Smooth muscle cell (in vitro differentiated cells): ENCODE data around the gene SVEP1. TPM values are rescaled to one million over a fixed set of nuclear protein-coding genes. Genes with fewer than 3 reads are reported as not detected.
"Not testable (repeated sequence)": the region's sequence is repeated elsewhere in the genome, so short reads cannot be mapped to it uniquely, and the experiment has no call there.

Experiments
- DNase-seq: peaks from one replicate; lab custom pipeline; 2025; ENCODE audit not compliant: unreplicated experiment; lab: John Stamatoyannopoulos, UW
- H2AFZ ChIP-seq: fragments of 200-600 bp; sonication (generic); 2 replicates; pipeline ENCODE4 v1.6.0; 2016; ENCODE audit warnings: antibody characterized with exemption, low read depth, mild to moderate bottlenecking
- H3F3A ChIP-seq: fragments of 200-600 bp; sonication (generic); 2 replicates; pipeline ENCODE4 v1.6.0; 2017; ENCODE audit warnings: antibody characterized with exemption, low read depth
- H3K27ac ChIP-seq: fragments of 200-600 bp; sonication (generic); 2 replicates; pipeline ENCODE4 v1.5.1; 2016; ENCODE audit warnings: low read depth, mild to moderate bottlenecking
- H3K27me3 ChIP-seq: fragments of 200-600 bp; sonication (generic); 2 replicates; pipeline ENCODE4 v1.6.1; 2016; ENCODE audit warnings: low read depth, mild to moderate bottlenecking
- H3K36me3 ChIP-seq: fragments of 200-600 bp; sonication (generic); 2 replicates; pipeline ENCODE4 v1.5.1; 2016; ENCODE audit warnings: low read depth
- H3K4me1 ChIP-seq: fragments of 200-600 bp; sonication (generic); 2 replicates; pipeline ENCODE4 v1.5.1; 2016; ENCODE audit warnings: low read depth
- H3K4me2 ChIP-seq: fragments of 200-600 bp; sonication (generic); 2 replicates; pipeline ENCODE4 v1.6.0; 2016; ENCODE audit warnings: mild to moderate bottlenecking
- H3K4me3 ChIP-seq: fragments of 200-600 bp; sonication (generic); 2 replicates; pipeline ENCODE4 v1.5.1; 2016; ENCODE audit warnings: mild to moderate bottlenecking
- H3K79me2 ChIP-seq: fragments of 200-600 bp; sonication (generic); 2 replicates; pipeline ENCODE4 v1.6.0; 2016; ENCODE audit warnings: low read depth, mild to moderate bottlenecking
- H3K9ac ChIP-seq: fragments of 200-600 bp; sonication (generic); 2 replicates; pipeline ENCODE4 v1.6.0; 2016; ENCODE audit warnings: low read depth
- H3K9me3 ChIP-seq: fragments of 200-600 bp; sonication (generic); replicated peaks from 2 replicates; pipeline ENCODE4 v1.5.1; 2016; ENCODE audit warnings: low read depth
- H4K20me1 ChIP-seq: fragments of 200-600 bp; sonication (generic); 2 replicates; pipeline ENCODE4 v1.6.0; 2016; ENCODE audit warnings: low read depth
- WGBS: methylation state at CpG from one replicate; pipeline ENCODE4 v1.1.7; 2016; ENCODE audit warnings: low lambda C conversion rate; 5-methylcytosine and 5-hydroxymethylcytosine counted together
- polyA plus RNA-seq: library from polyadenylated mRNA; unstranded; fragments of >200 nt; fragmentation: Nextera tagmentation; extraction: Ambion mirVana; gene quantifications from 2 replicates; pipeline ENCODE4 v1.2.1, GENCODE V29; 2016
- total RNA-seq: library from RNA; depleted of rRNA; stranded (reverse); fragments of >200 nt; gene quantifications from 2 replicates; pipeline ENCODE4 v1.2.3, GENCODE V29; 2014
- TF ChIP-seq, protein P1 (sequence below): fragments of 200-600 bp; sonication (generic); IDR thresholded peaks from 2 replicates; pipeline ENCODE4 v1.5.1; 2017; ENCODE audit warnings: borderline replicate concordance, mild to moderate bottlenecking, antibody characterized with exemption; ENCODE audit not compliant: insufficient read depth, poor library complexity, severe bottlenecking

SVEP1 gene
- total and polyA plus RNA-seq, 2 experiments from 2014 or later, result 6.4 to 14.8 TPM

DNA sequence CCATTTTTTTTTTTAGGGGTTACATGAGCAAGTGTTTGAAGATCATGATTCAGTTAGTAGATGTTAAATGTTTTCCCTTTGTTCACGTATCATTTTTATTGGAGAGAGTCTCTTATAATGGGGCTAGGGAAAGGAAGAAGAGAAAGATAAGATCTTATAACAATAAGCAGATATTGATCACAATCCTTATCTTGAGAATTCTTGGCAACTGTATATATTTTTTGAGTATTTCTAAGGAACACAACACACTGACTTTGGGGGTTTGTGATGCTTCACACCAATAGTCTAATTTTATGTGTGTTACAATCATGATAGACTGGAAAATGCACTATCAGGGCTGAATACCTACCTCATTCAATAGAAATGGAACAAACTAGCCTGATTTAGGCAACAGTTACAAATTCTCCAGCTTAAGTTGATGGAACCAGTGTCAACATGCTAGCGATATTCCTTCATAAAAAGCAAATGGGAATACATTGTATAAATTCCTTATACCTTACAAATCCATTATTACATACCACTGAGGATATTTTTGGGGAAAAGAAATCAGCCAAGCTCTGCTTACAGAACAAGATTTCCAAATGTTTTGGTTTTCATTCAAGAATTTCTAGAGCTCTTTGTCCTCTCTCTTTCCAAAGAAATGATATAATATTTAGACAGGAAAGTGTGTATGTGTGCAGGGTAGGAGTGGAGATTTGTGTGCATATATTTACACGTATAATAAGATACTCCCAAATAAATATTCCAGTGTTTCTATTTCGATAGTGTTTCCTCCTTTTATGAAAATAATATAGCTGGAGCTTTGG, 41.5 kb downstream of the SVEP1 start:
- no peak overlapping the region for H3K27ac ChIP-seq

DNA sequence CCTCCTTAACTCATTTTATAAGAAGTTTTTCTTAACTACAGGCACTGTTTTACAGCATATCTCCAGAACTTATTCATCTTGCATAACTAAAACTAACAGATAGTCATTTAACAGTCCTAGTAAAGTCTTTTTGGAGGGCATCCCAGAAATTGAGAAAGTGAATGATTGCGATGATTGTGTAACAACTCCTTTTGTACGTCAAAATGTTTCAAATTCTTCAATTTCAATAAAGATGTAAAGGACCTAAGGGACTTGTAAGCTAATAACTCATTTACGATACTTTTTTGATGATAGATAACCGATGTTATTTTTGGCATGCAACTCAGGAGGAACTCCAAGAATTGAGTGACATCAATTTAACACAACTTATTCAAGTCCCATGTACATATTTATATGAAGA, 42.7 kb downstream of the SVEP1 start:
- 56% methylated on average over 4 of the region's 4 CpGs for WGBS
- H3K4me1 ChIP-seq, result no peaks in the 10 kb centered on the region
- H2AFZ ChIP-seq, result no peak overlapping the region
- no peaks in the 10 kb centered on the region for H3K27me3 ChIP-seq
- H3K4me3 ChIP-seq, result no peak overlapping the region
- H3K36me3 ChIP-seq, result no peaks in the 10 kb centered on the region
- no peak overlapping the region for H3K9ac ChIP-seq
- no peaks in the 10 kb centered on the region for H3F3A ChIP-seq
- DNase-seq, result no peak
- no peak overlapping the region for H3K27ac ChIP-seq
- no peaks in the 10 kb centered on the region for H4K20me1 ChIP-seq
- no peaks in the 10 kb centered on the region for H3K9me3 ChIP-seq
- no peaks in the 10 kb centered on the region for H3K79me2 ChIP-seq
- TF ChIP-seq, protein P1, sequence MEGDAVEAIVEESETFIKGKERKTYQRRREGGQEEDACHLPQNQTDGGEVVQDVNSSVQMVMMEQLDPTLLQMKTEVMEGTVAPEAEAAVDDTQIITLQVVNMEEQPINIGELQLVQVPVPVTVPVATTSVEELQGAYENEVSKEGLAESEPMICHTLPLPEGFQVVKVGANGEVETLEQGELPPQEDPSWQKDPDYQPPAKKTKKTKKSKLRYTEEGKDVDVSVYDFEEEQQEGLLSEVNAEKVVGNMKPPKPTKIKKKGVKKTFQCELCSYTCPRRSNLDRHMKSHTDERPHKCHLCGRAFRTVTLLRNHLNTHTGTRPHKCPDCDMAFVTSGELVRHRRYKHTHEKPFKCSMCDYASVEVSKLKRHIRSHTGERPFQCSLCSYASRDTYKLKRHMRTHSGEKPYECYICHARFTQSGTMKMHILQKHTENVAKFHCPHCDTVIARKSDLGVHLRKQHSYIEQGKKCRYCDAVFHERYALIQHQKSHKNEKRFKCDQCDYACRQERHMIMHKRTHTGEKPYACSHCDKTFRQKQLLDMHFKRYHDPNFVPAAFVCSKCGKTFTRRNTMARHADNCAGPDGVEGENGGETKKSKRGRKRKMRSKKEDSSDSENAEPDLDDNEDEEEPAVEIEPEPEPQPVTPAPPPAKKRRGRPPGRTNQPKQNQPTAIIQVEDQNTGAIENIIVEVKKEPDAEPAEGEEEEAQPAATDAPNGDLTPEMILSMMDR, result no peak
- H3K4me2 ChIP-seq, result no peak overlapping the region

More for the DNA sequence above, 41.5 kb downstream of the SVEP1 start:
- Histone ChIP-seq H3K9me3 (no peaks in the 10 kb centered on the region), H3K4me2 (no peak overlapping the region), H3K4me3 (no peak overlapping the region), H2AFZ (no peak overlapping the region), H3K27me3 (no peaks in the 10 kb centered on the region), H3K4me1 (no peaks in the 10 kb centered on the region), H3K36me3 (no peaks in the 10 kb centered on the region), H3F3A (no peaks in the 10 kb centered on the region), H3K79me2 (no peaks in the 10 kb centered on the region), H4K20me1 (no peaks in the 10 kb centered on the region), H3K9ac (no peak overlapping the region)
- 40% methylated on average over 4 of the region's 4 CpGs for WGBS
- TF ChIP-seq, protein P1, result no peak
- DNase-seq, result no peak

DNA sequence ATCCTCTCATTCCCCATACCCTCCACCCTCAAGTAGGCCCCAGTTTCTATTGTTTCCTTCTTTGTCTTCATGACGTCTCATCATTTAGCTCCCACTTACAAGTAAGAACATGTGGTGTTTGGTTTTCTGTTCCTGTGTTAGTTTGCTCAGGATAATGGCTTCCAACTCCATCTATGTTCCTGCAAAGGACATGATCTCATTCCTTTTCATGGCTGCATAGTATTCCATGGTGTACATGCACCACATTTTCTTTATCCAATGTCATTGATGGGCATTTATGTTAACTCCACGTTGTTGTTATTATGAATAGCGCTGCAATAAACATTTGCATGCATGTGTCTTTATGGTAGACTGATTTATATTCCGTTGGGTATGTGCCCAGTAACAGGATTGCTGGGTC, 45.4 kb downstream of the SVEP1 start:
- WGBS, result 93% methylated on average over 4 of the region's 4 CpGs
- not testable (repeated sequence) for H3F3A ChIP-seq, H3K9me3 ChIP-seq, H3K9ac ChIP-seq, H3K4me2 ChIP-seq, H3K36me3 ChIP-seq, DNase-seq, H3K27ac ChIP-seq, H3K79me2 ChIP-seq, H3K4me1 ChIP-seq, H3K27me3 ChIP-seq, H3K4me3 ChIP-seq, H4K20me1 ChIP-seq, H2AFZ ChIP-seq

DNA sequence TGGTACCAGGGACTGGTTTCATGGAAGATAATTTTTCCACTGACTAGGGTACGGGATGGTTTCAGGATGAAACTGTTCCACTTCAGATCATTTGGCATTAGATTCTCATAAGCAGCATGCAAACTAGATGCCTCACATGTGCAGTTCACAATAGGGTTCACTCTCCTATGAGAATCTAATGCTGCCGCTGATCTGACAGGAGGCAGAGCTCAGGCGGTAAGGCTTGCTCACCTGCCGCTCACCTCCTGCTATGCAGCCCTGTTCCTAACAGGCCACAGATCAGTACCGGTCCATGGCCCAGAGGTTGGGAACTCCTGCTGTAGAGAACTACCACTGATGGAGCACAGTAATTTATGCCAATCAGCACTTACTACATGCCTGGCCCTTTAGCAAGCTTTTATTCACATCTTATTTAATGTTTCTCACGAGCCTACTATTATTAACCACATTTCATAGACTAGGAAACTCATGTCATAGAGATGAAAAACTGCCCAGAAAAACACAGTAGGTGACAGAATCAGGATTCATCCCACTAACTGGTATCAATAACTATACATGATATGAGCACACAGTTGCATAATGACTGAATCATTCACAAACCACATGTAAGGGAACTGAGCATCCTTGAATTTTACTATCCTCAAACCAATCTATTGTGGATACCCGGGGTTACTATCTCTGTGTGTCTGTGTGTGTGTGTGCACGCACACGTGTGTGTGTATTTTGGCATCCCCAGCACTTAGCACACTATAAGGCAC, 46.5 kb downstream of the SVEP1 start:
- DNase-seq, result no peak

More for the DNA sequence above, 46.5 kb downstream of the SVEP1 start:
- TF ChIP-seq, protein P1, result no peak
- Histone ChIP-seq H3F3A (no peaks in the 10 kb centered on the region), H3K4me3 (no peak overlapping the region), H3K36me3 (no peaks in the 10 kb centered on the region), H3K27me3 (no peaks in the 10 kb centered on the region), H3K9ac (no peak overlapping the region), H3K79me2 (no peaks in the 10 kb centered on the region), H3K4me1 (no peaks in the 10 kb centered on the region), H3K4me2 (no peak overlapping the region), H2AFZ (no peak overlapping the region), H3K9me3 (no peaks in the 10 kb centered on the region), H4K20me1 (no peaks in the 10 kb centered on the region), H3K27ac (no peak overlapping the region)
- WGBS, result 74% methylated on average over 9 of the region's 9 CpGs
